Activated CD8-positive, alpha-beta T cell treated with anti-CD3 and anti-CD28 coated beads, Interleukin-2, amount 10 ng/mL, durations not matched to agents 7 days and 5 days (primary cell): ENCODE data around the gene OR11A1. TPM values are rescaled to one million over a fixed set of nuclear protein-coding genes. Genes with fewer than 3 reads are reported as not detected.
A peak's percentile ranks its signal among the peaks of the same experiment; 100 is the strongest.

Source experiments
- ATAC-seq: fragments of 150-1000 bp; cut with Tn5 transposase; one replicate; pipeline ENCODE4 v1.10.0; 2021; ENCODE audit warnings: moderate library complexity
- CTCF ChIA-PET: fragments of 350-600 bp; sonication (Branson Sonifier 250); formaldehyde crosslinking; loops from one replicate; lab custom pipeline; 2021; ENCODE audit warnings: antibody characterized with exemption; lab: Charles Lee
- POLR2A ChIA-PET: fragments of 350-600 bp; sonication (Branson Sonifier 250); formaldehyde crosslinking; loops from one replicate; lab custom pipeline; 2021; ENCODE audit warnings: antibody characterized with exemption; lab: Charles Lee
- DNase-seq: peaks from one replicate; pipeline ENCODE4 v3.0.0-alpha.2; 2020
- H3K27ac Mint-ChIP-seq: one replicate; pipeline ENCODE4 v1.8.0; 2021; ENCODE audit warnings: mild to moderate bottlenecking, mixed read lengths
- H3K27me3 Mint-ChIP-seq: one replicate; pipeline ENCODE4 v1.8.0; 2021; ENCODE audit warnings: low read depth, mixed read lengths
- H3K36me3 Mint-ChIP-seq: one replicate; pipeline ENCODE4 v1.8.0; 2021; ENCODE audit warnings: low read depth, mixed read lengths
- H3K4me1 Mint-ChIP-seq: one replicate; pipeline ENCODE4 v1.8.0; 2021; ENCODE audit warnings: low read depth, mixed read lengths
- H3K4me3 Mint-ChIP-seq: one replicate; pipeline ENCODE4 v1.8.0; 2021; ENCODE audit warnings: mild to moderate bottlenecking, mixed read lengths
- H3K9me3 Mint-ChIP-seq: one replicate; pipeline ENCODE4 v1.8.0; 2022; ENCODE audit warnings: mixed read lengths; ENCODE audit not compliant: insufficient read depth
- total RNA-seq, 2 experiments: library from RNA; stranded (reverse); gene quantifications; one replicate each; pipeline ENCODE4 v1.2.3, GENCODE V29; 2021

Gene OR11A1
- total RNA-seq, 2 experiments from 2014 or later, result not detected

GRCh38 chr6:29491574-29491973 lies 34.7 kb upstream of the OR11A1 start:
- peaks cover 20% of the 10 kb centered on the region for H3K27me3 Mint-ChIP-seq
- H3K4me1 Mint-ChIP-seq, result no peaks in the 10 kb centered on the region
- no peak overlapping the region for H3K27ac Mint-ChIP-seq
- H3K36me3 Mint-ChIP-seq, result no peaks in the 10 kb centered on the region
- CTCF ChIA-PET, result no interaction called here
- POLR2A ChIA-PET, result no interaction called here
- no peaks in the 10 kb centered on the region for H3K9me3 Mint-ChIP-seq
- H3K4me3 Mint-ChIP-seq, result no peak overlapping the region
- ATAC-seq (no peak), DNase-seq (no peak)

- Mint-ChIP-seq H3K4me1 (no peaks in the 10 kb centered on the region), H3K27ac (no peak overlapping the region), H3K4me3 (no peak overlapping the region), H3K9me3 (no peaks in the 10 kb centered on the region), H3K36me3 (no peaks in the 10 kb centered on the region), H3K27me3 (peaks cover 21% of the 10 kb centered on the region)
- ChIA-PET POLR2A (no interaction called here), CTCF (interaction anchor here (1.1 kb wide), 1 partner anchor 22 kb away, joined by 3 read pairs; no protein-coding TSS in a partner anchor)
- DNase-seq, result peak; percentile 8
- no peak for ATAC-seq
These were observed 33.7 kb upstream of the OR11A1 start for GRCh38 chr6:29490552-29490951.

- POLR2A ChIA-PET, result no interaction called here
- Mint-ChIP-seq H3K27ac (no peak overlapping the region), H3K9me3 (no peaks in the 10 kb centered on the region), H3K4me1 (no peaks in the 10 kb centered on the region), H3K4me3 (no peak overlapping the region), H3K27me3 (peaks cover 18% of the 10 kb centered on the region), H3K36me3 (no peaks in the 10 kb centered on the region)
- no peak for ATAC-seq
- peak; percentile 6 for DNase-seq
- CTCF ChIA-PET, result no interaction called here
These were observed 33.2 kb upstream of the OR11A1 start for GRCh38 chr6:29490055-29490454.

GRCh38 chr6:29489286-29489685 lies 32.4 kb upstream of the OR11A1 start:
- DNase-seq, result no peak

GRCh38 chr6:29488874-29489273 lies 32.0 kb upstream of the OR11A1 start:
- ATAC-seq (no peak), DNase-seq (no peak)
- no peaks in the 10 kb centered on the region for H3K9me3 Mint-ChIP-seq
- H3K4me1 Mint-ChIP-seq, result no peaks in the 10 kb centered on the region
- no peak overlapping the region for H3K27ac Mint-ChIP-seq
- ChIA-PET CTCF (no interaction called here), POLR2A (no interaction called here)
- no peak overlapping the region for H3K4me3 Mint-ChIP-seq
- H3K27me3 Mint-ChIP-seq, result peaks cover 15% of the 10 kb centered on the region
- no peaks in the 10 kb centered on the region for H3K36me3 Mint-ChIP-seq

More at GRCh38 chr6:29489286-29489685, 32.4 kb upstream of the OR11A1 start:
- ATAC-seq, result no peak
- POLR2A ChIA-PET, result no interaction called here
- Mint-ChIP-seq H3K9me3 (no peaks in the 10 kb centered on the region), H3K4me1 (no peaks in the 10 kb centered on the region), H3K36me3 (no peaks in the 10 kb centered on the region), H3K27me3 (peaks cover 14% of the 10 kb centered on the region), H3K4me3 (no peak overlapping the region), H3K27ac (no peak overlapping the region)
- CTCF ChIA-PET, result no interaction called here

GRCh38 chr6:29487660-29488059 lies 30.8 kb upstream of the OR11A1 start, which contains the start of gene MAS1L:
Gene MAS1L (minus strand): TSS chr6:29487956. CDS start chr6:29487902, 54 bp downstream.
- no peaks in the 10 kb centered on the region for H3K36me3 Mint-ChIP-seq
- H3K4me1 Mint-ChIP-seq, result no peaks in the 10 kb centered on the region
- ATAC-seq, result no peak
- CTCF ChIA-PET, result no interaction called here
- no peak within 1 kb of the TSS for H3K27ac Mint-ChIP-seq
- no peaks in the 10 kb centered on the region for H3K9me3 Mint-ChIP-seq
- no peak within 1 kb of the TSS for H3K4me3 Mint-ChIP-seq
- POLR2A ChIA-PET, result no interaction called here
- DNase-seq, result no peak
- H3K27me3 Mint-ChIP-seq, result peaks cover 16% of the 10 kb centered on the region

GRCh38 chr6:29487131-29487530 lies 30.3 kb upstream of the OR11A1 start:
- ATAC-seq (no peak), DNase-seq (no peak)
- H3K27me3 Mint-ChIP-seq, result peaks cover 20% of the 10 kb centered on the region
- ChIA-PET POLR2A (no interaction called here), CTCF (no interaction called here)
- no peaks in the 10 kb centered on the region for H3K4me1 Mint-ChIP-seq
- H3K9me3 Mint-ChIP-seq, result no peaks in the 10 kb centered on the region
- H3K4me3 Mint-ChIP-seq, result no peak overlapping the region
- no peaks in the 10 kb centered on the region for H3K36me3 Mint-ChIP-seq
- H3K27ac Mint-ChIP-seq, result no peak overlapping the region

- no peaks in the 10 kb centered on the region for H3K4me1 Mint-ChIP-seq
- no peak for ATAC-seq
- no peak overlapping the region for H3K4me3 Mint-ChIP-seq
- ChIA-PET POLR2A (no interaction called here), CTCF (no interaction called here)
- no peak for DNase-seq
- no peaks in the 10 kb centered on the region for H3K9me3 Mint-ChIP-seq
- no peak overlapping the region for H3K27ac Mint-ChIP-seq
- peaks cover 20% of the 10 kb centered on the region for H3K27me3 Mint-ChIP-seq
- no peaks in the 10 kb centered on the region for H3K36me3 Mint-ChIP-seq
These were observed 29.7 kb upstream of the OR11A1 start for GRCh38 chr6:29486577-29486976.

- POLR2A ChIA-PET, result no interaction called here
- Mint-ChIP-seq H3K27me3 (peaks cover 17% of the 10 kb centered on the region), H3K9me3 (no peaks in the 10 kb centered on the region), H3K27ac (no peak overlapping the region), H3K36me3 (no peaks in the 10 kb centered on the region), H3K4me3 (no peak overlapping the region), H3K4me1 (no peaks in the 10 kb centered on the region)
- CTCF ChIA-PET, result no interaction called here
- DNase-seq (no peak), ATAC-seq (no peak)
These were observed 26.9 kb upstream of the OR11A1 start for GRCh38 chr6:29483735-29484134.

GRCh38 chr6:29483186-29483585 lies 26.3 kb upstream of the OR11A1 start:
- Mint-ChIP-seq H3K4me3 (no peak overlapping the region), H3K36me3 (no peaks in the 10 kb centered on the region), H3K4me1 (no peaks in the 10 kb centered on the region), H3K9me3 (no peaks in the 10 kb centered on the region), H3K27ac (no peak overlapping the region), H3K27me3 (peaks cover 17% of the 10 kb centered on the region)
- DNase-seq, result no peak
- ChIA-PET POLR2A (no interaction called here), CTCF (no interaction called here)
- no peak for ATAC-seq

GRCh38 chr6:29479560-29479959 lies 22.7 kb upstream of the OR11A1 start:
- no peak overlapping the region for H3K4me3 Mint-ChIP-seq
- CTCF ChIA-PET, result no interaction called here
- no peaks in the 10 kb centered on the region for H3K4me1 Mint-ChIP-seq
- H3K27ac Mint-ChIP-seq, result no peak overlapping the region
- H3K9me3 Mint-ChIP-seq, result no peaks in the 10 kb centered on the region
- H3K36me3 Mint-ChIP-seq, result no peaks in the 10 kb centered on the region
- ATAC-seq, result no peak
- DNase-seq, result no peak
- peaks cover 10% of the 10 kb centered on the region for H3K27me3 Mint-ChIP-seq
- POLR2A ChIA-PET, result no interaction called here

- POLR2A ChIA-PET, result no interaction called here
- ATAC-seq, result no peak
- Mint-ChIP-seq H3K36me3 (no peaks in the 10 kb centered on the region), H3K4me3 (no peak overlapping the region), H3K9me3 (no peaks in the 10 kb centered on the region), H3K27ac (no peak overlapping the region), H3K4me1 (no peaks in the 10 kb centered on the region), H3K27me3 (peaks cover 8% of the 10 kb centered on the region)
- CTCF ChIA-PET, result no interaction called here
- no peak for DNase-seq
These were observed 21.9 kb upstream of the OR11A1 start for GRCh38 chr6:29478740-29479139.

GRCh38 chr6:29477923-29478450 lies 21.1 kb upstream of the OR11A1 start:
- CTCF ChIA-PET, result no interaction called here

More at GRCh38 chr6:29477923-29478450, 21.1 kb upstream of the OR11A1 start:
- POLR2A ChIA-PET, result no interaction called here
- Mint-ChIP-seq H3K36me3 (no peaks in the 10 kb centered on the region), H3K4me3 (no peak overlapping the region), H3K27ac (no peak overlapping the region), H3K27me3 (peaks cover 7% of the 10 kb centered on the region), H3K9me3 (no peaks in the 10 kb centered on the region), H3K4me1 (no peaks in the 10 kb centered on the region)
- ATAC-seq, result no peak
- DNase-seq, result no peak
